ENCODE results near the gene MICU2. TPM values are rescaled to one million over a fixed set of nuclear protein-coding genes. Genes with fewer than 3 reads are reported as not detected.

Gene MICU2
- total RNA-seq, 1 experiment from 2014 or later, result 97.0 TPM

GRCh38 chr13:21458813-21459701 lies 144.9 kb downstream of the MICU2 start, which contains the start of gene ZDHHC20:
Gene ZDHHC20, minus strand, starts transcription at chr13:21459303. Its CDS starts 132 bp downstream, at chr13:21459171.
- in situ Hi-C loops (cut with HindIII; ENCODE audit: low sequenced_read_pairs), result no loop called here
- peak; percentile 87 for DNase-seq (ENCODE audit: low spot score)

- in situ Hi-C loops (cut with HindIII; ENCODE audit: low sequenced_read_pairs), result no loop called here
- DNase-seq (ENCODE audit: low spot score), result peak; percentile 67
These were observed 145.5 kb downstream of the MICU2 start for GRCh38 chr13:21458451-21458812.

DNA sequence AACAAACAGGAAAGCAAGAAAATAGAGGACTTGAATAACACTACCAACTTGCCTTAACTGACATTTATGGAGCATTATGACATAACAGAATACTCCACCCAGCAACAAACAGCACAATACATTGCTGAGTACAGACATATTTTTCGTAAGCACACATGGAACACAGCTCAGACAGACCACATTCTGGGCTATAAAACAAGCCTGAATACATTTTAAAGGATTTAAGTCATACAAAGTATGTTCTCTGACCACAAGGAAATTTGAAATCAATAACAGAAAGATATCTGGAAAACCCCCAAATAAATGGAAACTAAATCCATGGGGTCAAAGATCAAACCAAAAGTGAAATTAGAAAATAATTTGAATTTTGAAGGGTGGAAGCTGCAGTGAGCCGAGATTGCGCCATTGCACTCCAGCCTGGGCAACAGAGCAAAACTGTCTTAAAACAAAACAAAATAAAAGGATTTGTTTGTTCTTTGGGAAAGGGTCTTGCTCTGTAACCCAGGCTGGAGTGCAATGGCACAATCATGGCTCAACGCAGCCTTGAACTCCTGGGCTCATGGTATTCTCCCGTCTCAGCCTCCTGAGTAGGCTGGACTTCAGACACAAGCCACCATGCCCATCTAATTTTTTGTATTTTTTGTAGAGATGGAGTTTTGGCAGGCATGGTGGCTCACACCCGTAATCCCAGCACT lies 150.4 kb downstream of the MICU2 start:
- DNase-seq (ENCODE audit: low spot score), result no peak
- in situ Hi-C loops (cut with HindIII; ENCODE audit: low sequenced_read_pairs), result no loop called here

GRCh38 chr13:21450936-21451335 lies 153.0 kb downstream of the MICU2 start:
- no peak for DNase-seq (ENCODE audit: low spot score)
- in situ Hi-C loops (cut with HindIII; ENCODE audit: low sequenced_read_pairs), result no loop called here

DNA sequence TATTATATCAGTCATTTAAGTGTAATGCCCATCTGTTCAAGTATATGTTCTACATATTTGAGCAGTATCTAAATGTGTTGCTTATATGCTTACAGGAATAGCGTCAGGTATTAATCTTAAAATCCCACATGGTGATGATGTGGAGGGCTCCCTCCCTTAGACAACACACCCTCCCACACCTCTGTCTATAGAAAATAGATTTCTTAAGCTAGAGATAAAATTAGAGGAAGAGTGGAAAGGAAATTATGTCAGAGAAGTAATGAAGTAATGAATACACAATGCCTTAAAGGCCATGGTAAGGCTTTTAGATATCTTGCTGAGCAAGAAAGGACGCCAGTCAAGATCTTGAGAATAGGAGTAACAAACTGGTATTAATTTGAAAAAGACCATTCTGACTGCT lies 157.3 kb downstream of the MICU2 start:
- no peak for DNase-seq (ENCODE audit: low spot score)
- in situ Hi-C loops (cut with HindIII; ENCODE audit: low sequenced_read_pairs), result no loop called here

DNA sequence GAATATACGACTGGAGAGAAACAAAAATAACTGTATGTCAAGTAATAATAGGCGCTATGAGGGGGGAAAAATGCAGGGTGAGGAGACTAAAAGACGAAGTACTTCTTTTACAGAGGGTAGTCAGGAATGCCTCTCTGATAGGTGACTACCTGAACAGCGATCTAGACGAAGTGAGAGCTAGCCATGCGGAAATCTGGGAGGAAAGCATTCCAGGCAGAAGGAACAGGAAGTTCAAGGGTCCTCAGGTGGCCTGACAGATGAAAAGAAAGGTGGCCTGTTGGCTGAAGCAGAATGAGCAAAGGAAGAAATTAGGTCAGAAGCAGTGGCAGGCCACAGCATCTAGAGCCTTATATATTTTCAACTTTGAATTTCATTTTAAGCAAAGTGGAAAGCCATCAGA lies 158.2 kb downstream of the MICU2 start:
- in situ Hi-C loops (cut with HindIII; ENCODE audit: low sequenced_read_pairs), result no loop called here

GRCh38 chr13:21443171-21443570 lies 160.8 kb downstream of the MICU2 start:
- DNase-seq (ENCODE audit: low spot score), result no peak
- in situ Hi-C loops (cut with HindIII; ENCODE audit: low sequenced_read_pairs), result no loop called here

More for the DNA sequence above, 158.2 kb downstream of the MICU2 start:
- DNase-seq (ENCODE audit: low spot score), result peak; percentile 23

Other genes starting within 250 kb of the MICU2 start
- 60.2 and 90.6 TPM in 2 replicates for gene ZDHHC20, start 144.9 kb downstream of the MICU2 start, total RNA-seq (2014; rRNA removed; shearing (Covaris generic))
- gene FGF9, start 66.9 kb upstream of the MICU2 start, total RNA-seq (2014; rRNA removed; shearing (Covaris generic)), result not detected in 2 replicates

Measured in G401 (cell line).